ENCODE data around the gene HMGN1.
A peak's percentile ranks its signal among the peaks of the same experiment; 100 is the strongest.

Gene HMGN1

DNA sequence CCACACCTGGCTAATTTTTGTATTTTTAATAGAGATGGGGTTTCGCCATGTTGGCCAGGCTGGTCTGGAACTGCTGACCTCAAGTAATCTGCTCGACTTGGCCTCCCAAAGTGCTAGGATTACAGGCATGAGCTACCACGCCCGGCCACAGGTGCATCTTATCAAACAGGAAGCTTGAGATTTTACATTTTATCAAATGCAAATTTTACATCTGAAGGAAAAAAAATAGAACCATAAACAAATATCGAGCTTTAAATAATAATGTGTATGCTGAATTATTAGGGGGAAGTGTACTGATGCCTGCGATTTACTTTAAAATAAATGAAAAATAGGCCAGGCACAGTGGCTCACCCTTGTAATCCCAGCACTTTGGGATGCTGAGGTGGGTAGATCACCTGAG, 18.9 kb downstream of the HMGN1 start:
- no peak for DNase-seq (ENCODE audit: low spot score)

GRCh38 chr21:39327727-39328126, 21.2 kb downstream of the HMGN1 start:
- no peak for DNase-seq (ENCODE audit: low spot score)

DNA sequence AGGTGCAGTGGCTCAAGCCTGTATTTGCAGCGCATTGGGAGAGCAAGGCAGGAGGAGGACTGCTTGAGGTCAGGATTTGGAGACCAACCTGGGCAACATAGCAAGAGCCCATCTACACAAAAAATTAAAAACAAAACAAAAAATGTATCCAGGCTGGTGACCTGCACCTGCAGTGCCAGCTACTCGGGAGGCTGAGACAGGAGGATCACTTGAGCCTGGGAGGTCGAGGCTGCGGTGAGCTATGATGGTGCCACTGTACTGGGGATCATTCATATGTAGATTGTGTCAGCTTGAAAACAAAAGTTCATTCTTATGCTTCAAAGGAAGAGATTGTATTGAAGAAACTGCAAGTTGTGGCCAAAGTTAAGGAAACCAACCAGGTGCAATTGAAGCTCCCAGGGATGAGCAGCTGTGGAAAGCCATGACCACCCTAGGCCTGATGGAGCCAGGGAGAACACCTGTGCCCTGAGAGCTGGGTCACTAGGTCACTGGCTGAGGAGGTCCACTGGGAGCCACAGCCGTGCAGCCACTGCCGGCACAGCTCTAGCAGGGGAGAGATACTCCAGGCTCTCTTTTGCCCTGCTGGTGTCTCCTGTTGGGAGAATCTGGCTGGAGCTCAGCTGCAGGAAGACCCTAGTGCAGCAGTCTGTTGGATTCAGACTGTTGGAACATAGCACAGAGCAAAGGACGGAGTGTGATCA, 22.1 kb downstream of the HMGN1 start:
- no peak for DNase-seq (ENCODE audit: low spot score)

- DNase-seq (ENCODE audit: low spot score), result no peak
These were observed 23.4 kb downstream of the HMGN1 start for GRCh38 chr21:39325458-39325857.

DNA sequence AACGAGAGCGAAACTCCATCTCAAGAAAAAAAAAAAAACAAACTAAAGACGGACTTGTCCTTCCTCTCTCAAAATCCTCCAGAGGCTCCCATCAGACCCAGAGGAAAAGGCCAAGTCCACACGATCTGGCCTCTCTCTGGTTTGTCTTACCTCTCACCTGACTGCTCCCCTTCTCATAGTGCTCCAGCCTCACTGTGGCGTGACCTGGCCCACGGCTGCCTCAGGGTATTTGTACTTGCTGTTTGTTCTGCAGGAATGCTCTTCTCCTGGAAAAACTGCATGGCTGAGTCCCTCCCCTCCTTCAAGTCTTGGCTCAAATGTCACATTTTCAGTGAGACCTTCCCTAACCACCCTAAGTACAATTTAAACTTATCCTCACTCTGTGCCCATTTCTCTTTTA, 27.5 kb downstream of the HMGN1 start:
- no peak for DNase-seq (ENCODE audit: low spot score)

GRCh38 chr21:39319814-39320332, 29.0 kb downstream of the HMGN1 start:
- DNase-seq (ENCODE audit: low spot score), result no peak

DNA sequence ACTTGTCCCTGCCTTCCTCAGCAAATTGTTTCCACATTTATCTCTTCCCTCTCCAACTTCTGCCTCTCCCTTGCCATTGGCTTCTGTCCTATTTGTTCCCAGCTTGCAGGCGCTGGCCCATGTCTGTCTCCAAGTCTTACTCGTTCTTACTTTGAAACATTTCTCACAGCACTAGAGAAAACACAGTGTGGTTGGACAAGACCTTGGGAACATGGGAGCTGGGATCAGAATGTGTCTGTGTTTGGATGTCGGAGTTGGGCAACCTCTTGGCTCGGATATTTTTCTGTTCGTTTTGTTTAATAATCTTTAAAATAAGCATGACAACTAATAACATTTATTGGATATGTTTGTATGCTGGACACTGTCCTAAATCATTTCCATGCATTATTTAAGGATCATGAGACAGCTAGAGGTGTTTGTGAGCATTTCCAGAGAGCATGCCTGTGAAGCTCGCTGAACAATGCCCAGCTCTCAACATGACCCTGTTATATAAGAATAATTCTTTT, 29.6 kb downstream of the HMGN1 start:
- peak; percentile 18 for DNase-seq (ENCODE audit: low spot score)

DNA sequence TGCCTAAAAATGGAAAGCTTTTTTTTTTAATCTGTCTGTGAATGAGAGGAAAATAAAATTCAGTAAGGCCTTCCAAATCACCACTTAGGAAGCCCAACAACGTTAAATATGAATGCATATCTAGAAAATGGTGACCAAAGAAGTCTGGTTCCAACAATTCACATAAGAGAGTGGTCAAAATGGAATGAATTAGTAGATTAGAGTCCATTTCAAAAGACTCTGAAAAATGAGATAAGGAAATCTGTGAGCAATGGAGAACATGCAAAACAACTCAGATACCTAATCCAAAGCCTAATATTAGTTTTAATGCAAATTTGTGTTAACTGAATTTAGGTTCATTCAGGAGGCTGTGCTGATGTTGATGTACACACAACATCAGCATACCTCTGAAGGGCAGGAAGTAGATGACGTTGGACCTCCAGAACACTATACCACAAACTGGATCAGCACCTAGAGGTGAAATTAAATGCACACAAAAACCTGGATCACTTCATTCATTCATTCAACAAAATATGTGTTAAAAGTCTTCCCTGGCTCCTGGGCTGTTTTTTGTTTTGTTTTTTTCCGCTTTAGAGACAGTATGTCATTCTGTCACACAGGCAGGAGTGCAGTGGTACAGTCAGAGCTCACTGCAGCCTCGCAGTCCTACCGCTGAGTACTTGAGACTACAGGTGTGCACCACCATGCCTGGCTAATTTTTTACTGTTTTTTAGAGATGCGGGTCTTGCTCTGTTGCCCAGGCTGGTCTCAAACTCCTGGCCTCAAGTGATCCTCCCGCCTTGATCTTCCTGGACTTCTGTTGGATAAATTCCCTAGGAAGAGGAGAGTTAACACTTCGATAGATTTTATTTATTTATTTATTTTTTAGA, 30.6 kb downstream of the HMGN1 start:
- DNase-seq (ENCODE audit: low spot score), result no peak

DNA sequence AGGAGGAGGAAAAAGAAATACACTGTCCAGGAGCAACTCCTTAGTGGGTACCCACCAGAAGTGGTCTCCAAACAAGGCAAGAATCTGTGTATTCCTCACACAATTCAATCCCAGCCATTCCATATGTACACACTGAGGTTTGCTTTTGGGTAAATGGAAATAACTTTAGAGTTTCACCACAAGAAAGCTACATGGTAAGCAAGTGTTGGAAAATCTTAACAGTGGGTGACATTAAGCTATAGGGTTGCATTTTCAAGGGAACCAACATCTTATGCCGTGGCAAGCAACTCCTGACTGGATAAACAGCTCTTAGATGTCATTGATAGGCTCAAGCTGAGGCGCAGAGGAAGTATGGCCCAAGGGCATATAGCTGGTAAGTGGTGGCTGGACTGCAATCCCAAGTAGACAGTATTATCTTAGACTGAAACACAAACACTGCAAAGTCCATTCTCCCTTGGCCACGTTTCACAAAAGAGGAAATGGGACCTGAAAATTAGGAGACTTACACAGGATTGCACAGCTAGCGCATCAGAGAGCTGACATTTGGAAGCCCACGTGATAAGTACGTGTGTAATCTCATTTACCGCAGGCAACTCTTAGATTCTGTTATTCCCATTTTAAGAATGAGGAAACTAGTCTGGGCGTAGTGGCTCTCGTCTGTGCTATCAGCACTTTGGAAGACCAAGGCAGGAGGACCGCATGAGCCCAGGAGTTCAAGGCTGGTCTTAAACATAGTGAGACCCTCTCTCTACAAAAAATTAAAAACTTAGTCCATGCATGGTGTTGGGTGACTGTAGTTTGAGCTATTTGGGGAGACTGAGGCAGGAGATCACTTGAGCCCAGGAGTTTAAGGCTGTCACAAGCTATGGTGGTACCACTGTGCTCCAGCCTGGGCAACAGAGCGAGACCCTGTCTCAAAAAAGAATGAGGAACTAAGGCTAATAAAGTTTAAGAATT, 31.5 kb downstream of the HMGN1 start:
- peak; percentile 64 for DNase-seq (ENCODE audit: low spot score)

DNA sequence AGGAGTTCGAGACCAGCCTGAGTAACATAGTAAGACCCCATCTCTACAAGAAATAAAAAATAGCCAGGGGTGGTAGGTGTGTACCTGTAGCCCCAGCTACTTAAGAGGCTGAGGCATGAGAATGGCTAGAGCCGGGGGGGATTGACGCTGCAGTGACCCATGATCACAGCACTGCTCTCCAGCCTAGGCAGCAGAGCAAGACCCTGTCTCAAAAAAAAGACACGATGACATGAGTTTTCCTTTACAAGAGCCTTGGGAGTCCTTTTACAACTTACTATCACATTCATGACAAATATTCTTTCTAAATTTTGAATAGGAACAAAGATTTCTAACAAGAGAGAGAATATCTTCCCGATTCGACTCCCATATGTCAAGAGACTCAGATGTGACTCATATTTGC, 32.2 kb downstream of the HMGN1 start:
- no peak for DNase-seq (ENCODE audit: low spot score)

- no peak for DNase-seq (ENCODE audit: low spot score)
These were observed 33.1 kb downstream of the HMGN1 start for GRCh38 chr21:39315603-39316445.

DNA sequence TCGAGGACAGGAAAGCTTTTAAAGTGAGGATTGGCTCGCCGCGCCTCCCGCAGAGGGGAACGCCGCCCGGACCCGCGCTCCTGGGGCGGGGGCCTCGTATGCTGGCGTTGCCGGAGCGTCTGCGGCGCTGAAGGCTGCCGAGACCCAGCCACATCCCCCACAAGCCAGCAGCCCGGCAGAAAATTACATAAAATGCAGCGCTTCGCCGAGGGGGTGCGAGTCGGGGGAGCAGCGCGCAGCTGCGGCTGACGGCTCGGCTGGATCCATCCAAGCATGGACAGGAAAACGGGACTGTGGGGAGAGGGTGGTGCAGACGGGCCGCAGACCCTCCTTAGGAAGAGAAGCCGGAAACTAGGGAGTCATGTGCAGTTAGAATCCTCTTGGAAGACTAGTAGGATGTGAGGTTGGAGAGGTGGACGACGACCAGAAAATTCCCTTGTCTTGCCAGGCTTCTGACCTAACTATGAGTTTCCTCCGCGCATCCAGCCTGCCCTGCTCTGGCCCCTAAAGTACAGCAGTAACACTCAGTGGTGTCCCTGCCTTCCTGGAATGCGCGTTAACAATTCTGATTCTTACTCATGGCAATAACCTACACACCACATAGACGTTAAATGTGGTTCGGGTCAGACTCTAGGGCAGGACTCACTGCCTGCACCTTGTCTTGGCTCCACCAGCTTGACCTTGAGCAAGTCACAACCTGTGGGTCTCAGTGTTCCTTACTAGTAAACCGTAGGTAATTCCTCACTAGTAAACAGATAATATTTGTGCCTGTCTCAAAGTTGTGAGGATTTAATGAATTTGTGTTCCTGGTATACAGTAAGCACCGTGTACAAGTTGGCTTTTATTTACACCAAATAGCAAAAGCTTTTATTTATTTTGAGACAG, 34.5 kb downstream of the HMGN1 start:
- peak; percentile 62 for DNase-seq (ENCODE audit: low spot score)

DNA sequence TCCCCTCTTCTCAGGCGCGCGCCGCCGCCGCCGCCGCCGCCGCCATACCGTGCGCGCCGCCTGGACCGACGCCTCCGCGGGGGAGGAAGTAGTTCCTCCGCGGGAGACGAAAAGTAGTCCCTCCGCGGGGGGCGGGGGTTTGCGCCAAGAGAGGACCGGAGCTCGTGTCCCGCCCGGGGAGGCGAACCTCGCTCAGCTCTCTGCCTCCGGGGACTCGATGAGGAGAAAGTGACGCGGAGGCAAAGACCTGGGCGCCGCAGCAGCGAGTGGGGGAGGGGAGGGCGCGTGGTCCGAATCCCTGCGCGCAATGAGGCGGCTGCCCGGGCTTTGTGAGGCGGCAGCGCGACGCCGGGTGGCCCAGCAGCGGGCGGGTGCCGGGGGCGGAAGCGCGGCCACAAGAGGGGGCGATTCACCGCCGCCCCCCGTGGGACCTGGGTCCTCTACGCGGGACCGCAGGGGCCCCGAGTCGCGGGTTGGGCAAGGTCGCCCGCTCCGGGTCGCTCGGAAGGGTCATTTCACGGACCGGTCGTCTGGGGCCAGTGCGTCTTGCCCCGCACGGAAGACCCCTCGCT, 35.2 kb downstream of the HMGN1 start, which contains the start of gene BRWD1:
Gene BRWD1 (minus strand): TSS at position 62 of the 572 bp plus-strand sequence. CDS start 141 bp downstream, outside the sequence.
- peak; percentile 81 for DNase-seq (ENCODE audit: low spot score)

DNA sequence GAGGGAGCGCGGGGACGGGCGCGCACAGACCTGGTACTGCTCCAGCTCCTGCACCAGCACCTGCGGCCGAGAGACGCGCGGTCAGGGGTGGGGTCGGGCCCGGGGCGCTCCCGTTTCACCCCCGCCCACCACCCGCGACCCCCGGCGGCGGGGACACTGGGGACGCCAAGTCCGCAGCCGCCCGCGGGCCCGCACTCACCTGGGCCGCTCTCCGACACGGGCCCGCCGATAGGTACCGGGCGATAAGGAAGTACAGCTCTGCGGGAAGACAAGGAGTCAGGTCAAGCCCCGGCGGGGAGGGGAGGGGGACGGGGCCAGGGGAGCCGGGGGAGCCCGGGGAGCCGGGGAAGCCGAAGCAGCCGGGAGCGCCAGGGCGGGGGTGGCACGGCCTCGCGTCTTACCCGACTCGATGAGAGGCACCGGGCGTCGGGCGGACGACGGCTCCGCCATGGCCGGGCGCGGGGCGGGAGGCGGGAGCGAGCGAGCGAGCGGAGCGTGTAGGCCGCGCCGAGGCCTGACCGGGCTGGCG, 35.8 kb downstream of the HMGN1 start:
- DNase-seq (ENCODE audit: low spot score), result peak; percentile 27

- peak; percentile 98 for DNase-seq (ENCODE audit: low spot score)
These were observed 36.5 kb downstream of the HMGN1 start for GRCh38 chr21:39312112-39313041.

DNA sequence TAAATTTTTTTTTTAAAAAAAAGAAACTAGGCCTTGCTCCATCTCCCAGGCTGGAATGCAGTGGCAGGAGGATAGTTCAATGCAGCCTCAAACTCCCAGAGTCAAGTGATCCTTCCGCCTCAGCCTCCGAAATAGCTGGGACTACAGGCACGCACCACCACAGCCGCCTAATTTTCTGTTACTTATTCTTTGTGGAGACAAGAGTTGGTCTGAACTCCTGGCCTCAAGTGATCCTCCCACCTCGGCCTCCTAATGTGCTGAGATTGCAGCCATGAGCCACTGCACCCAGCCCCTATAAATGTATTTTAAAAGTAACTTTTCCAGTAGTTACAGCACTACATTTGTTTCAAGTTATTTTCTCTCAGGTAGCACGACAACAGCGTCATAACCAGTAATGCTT, 37.7 kb downstream of the HMGN1 start:
- no peak for DNase-seq (ENCODE audit: low spot score)

DNA sequence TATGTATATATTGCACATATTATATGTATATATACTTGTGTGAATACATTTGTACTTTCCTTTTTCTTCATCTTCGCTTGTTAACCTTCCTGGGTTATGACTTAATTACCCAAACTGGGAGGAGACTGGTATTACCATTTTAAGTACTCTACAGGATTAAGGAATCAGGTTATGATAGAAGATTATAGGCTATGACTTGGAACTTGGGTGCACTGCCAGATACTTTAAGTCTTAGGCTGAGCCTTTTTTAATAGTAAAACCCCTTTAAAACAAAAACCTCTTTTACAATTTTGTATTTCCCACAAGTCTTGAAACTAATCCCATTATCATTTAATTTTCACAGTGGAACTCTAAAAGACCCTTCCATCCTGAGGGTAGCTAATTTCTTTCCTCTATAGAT, 41.4 kb downstream of the HMGN1 start:
- no peak for DNase-seq (ENCODE audit: low spot score)

GRCh38 chr21:39300587-39300986, 48.3 kb downstream of the HMGN1 start:
- DNase-seq (ENCODE audit: low spot score), result no peak
